ENCODE data around the gene PER3.

PER3 gene

GRCh38 chr1:7845761-7846160 lies 61.7 kb downstream of the PER3 start:
- Histone ChIP-seq H3K4me1 (ENCODE audit: control insufficient read depth, insufficient read depth, low read length) (no peaks in the 10 kb centered on the region), H3K9me3 (ENCODE audit: control insufficient read depth, insufficient read depth, low read depth, low read length) (no peaks in the 10 kb centered on the region), H3K27ac (ENCODE audit: extremely low read depth, low read depth, low read length) (no peak overlapping the region), H3K4me3 (ENCODE audit: low read depth, low read length) (no peak overlapping the region), H3K36me3 (ENCODE audit: control insufficient read depth in 2 of 2, insufficient read depth in 1 of 2, low read length in 2 of 2) (no peaks in the 10 kb centered on the region)
- POLR2A ChIA-PET: interaction anchor here (0.6 to 0.7 kb wide), 2 partner anchors 149 to 1033 kb away, joined by 3 to 11 read pairs; partner anchors contain the start of gene ENO1
- TF ChIP-seq, protein P1, sequence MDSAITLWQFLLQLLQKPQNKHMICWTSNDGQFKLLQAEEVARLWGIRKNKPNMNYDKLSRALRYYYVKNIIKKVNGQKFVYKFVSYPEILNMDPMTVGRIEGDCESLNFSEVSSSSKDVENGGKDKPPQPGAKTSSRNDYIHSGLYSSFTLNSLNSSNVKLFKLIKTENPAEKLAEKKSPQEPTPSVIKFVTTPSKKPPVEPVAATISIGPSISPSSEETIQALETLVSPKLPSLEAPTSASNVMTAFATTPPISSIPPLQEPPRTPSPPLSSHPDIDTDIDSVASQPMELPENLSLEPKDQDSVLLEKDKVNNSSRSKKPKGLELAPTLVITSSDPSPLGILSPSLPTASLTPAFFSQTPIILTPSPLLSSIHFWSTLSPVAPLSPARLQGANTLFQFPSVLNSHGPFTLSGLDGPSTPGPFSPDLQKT (IDR thresholded peaks at IDR 0.05; ENCODE audit: borderline replicate concordance, low read depth, low read length): no peak
- TF ChIP-seq REPIN1 (tag by site-specific recombination; IDR thresholded peaks at IDR 0.05; ENCODE audit: low read depth) (no peak), ZSCAN16 (tag by site-specific recombination; IDR thresholded peaks at IDR 0.05) (no peak), ZNF560 (tag by site-specific recombination; IDR thresholded peaks at IDR 0.05; ENCODE audit: borderline replicate concordance) (no peak), ZNF280D (tag by site-specific recombination; IDR thresholded peaks at IDR 0.05) (no peak), ZNF184 (tag by site-specific recombination; IDR thresholded peaks at IDR 0.05) (no peak), ZNF274 (IDR thresholded peaks at IDR 0.05; ENCODE audit: low read length) (no peak), ZNF274 (tag by site-specific recombination; IDR thresholded peaks at IDR 0.05; ENCODE audit: borderline replicate concordance) (no peak), ZNF777 (tag by site-specific recombination; IDR thresholded peaks at IDR 0.05; ENCODE audit: borderline replicate concordance) (no peak), ZNF266 (tag by site-specific recombination; IDR thresholded peaks at IDR 0.05; ENCODE audit: low read depth) (no peak), RBAK (tag by site-specific recombination; IDR thresholded peaks at IDR 0.05) (no peak), ZNF701 (tag by site-specific recombination; IDR thresholded peaks at IDR 0.05) (no peak), ZNF121 (tag by site-specific recombination; IDR thresholded peaks at IDR 0.05) (no peak), ZNF785 (tag by site-specific recombination; IDR thresholded peaks at IDR 0.05) (no peak), ZNF776 (tag by site-specific recombination; IDR thresholded peaks at IDR 0.05; ENCODE audit: borderline replicate concordance) (no peak), ZNF677 (tag by site-specific recombination; IDR thresholded peaks at IDR 0.05) (no peak), ZFP69B (tag by site-specific recombination; IDR thresholded peaks at IDR 0.05) (no peak), ZNF214 (tag by site-specific recombination; IDR thresholded peaks at IDR 0.05; ENCODE audit: borderline replicate concordance) (no peak), ZSCAN23 (tag by site-specific recombination; IDR thresholded peaks at IDR 0.05) (no peak), WT1 (tag by site-specific recombination; IDR thresholded peaks at IDR 0.05) (no peak)
- TF ChIP-seq, protein P2, sequence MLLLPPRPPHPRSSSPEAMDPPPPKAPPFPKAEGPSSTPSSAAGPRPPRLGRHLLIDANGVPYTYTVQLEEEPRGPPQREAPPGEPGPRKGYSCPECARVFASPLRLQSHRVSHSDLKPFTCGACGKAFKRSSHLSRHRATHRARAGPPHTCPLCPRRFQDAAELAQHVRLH (tag by site-specific recombination; IDR thresholded peaks at IDR 0.05): no peak
- CTCF ChIA-PET: no interaction called here

GRCh38 chr1:7846656-7847055 lies 62.6 kb downstream of the PER3 start:
- Histone ChIP-seq H3K9me3 (ENCODE audit: control insufficient read depth, insufficient read depth, low read depth, low read length) (no peaks in the 10 kb centered on the region), H3K4me1 (ENCODE audit: control insufficient read depth, insufficient read depth, low read length) (no peaks in the 10 kb centered on the region), H3K36me3 (ENCODE audit: control insufficient read depth in 2 of 2, insufficient read depth in 1 of 2, low read length in 2 of 2) (no peaks in the 10 kb centered on the region), H3K27ac (ENCODE audit: extremely low read depth, low read depth, low read length) (no peak overlapping the region), H3K4me3 (ENCODE audit: low read depth, low read length) (no peak overlapping the region)
- POLR2A ChIA-PET: interaction anchor here (0.7 kb wide), 1 partner anchor 1032 kb away, joined by 11 read pairs; the partner anchor contains the start of gene ENO1
- CTCF ChIA-PET: no interaction called here
- no peak for TF ChIP-seq ZNF121 (tag by site-specific recombination; IDR thresholded peaks at IDR 0.05)
- TF ChIP-seq ZNF48 (tag by site-specific recombination; IDR thresholded peaks at IDR 0.05): no peak
- TF ChIP-seq, protein P3, sequence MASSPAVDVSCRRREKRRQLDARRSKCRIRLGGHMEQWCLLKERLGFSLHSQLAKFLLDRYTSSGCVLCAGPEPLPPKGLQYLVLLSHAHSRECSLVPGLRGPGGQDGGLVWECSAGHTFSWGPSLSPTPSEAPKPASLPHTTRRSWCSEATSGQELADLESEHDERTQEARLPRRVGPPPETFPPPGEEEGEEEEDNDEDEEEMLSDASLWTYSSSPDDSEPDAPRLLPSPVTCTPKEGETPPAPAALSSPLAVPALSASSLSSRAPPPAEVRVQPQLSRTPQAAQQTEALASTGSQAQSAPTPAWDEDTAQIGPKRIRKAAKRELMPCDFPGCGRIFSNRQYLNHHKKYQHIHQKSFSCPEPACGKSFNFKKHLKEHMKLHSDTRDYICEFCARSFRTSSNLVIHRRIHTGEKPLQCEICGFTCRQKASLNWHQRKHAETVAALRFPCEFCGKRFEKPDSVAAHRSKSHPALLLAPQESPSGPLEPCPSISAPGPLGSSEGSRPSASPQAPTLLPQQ (tag by site-specific recombination; IDR thresholded peaks at IDR 0.05): no peak
- TF ChIP-seq ZNF169 (tag by site-specific recombination; IDR thresholded peaks at IDR 0.05): no peak
- no peak for TF ChIP-seq KLF16 (tag by site-specific recombination; IDR thresholded peaks at IDR 0.05)
- TF ChIP-seq ZNF140 (tag by site-specific recombination; IDR thresholded peaks at IDR 0.05): no peak
- TF ChIP-seq ZIC2 (tag by site-specific recombination; IDR thresholded peaks at IDR 0.05): no peak
- TF ChIP-seq ZBTB6 (tag by site-specific recombination; IDR thresholded peaks at IDR 0.05): no peak
- no peak for TF ChIP-seq ZSCAN18 (tag by site-specific recombination; IDR thresholded peaks at IDR 0.05)

Data from HEK293 (cell line).